H7 (cell line): Measurements from ENCODE around the gene MCMBP. TPM values are rescaled to one million over a fixed set of nuclear protein-coding genes. Genes with fewer than 3 reads are reported as not detected.
"Not testable (repeated sequence)": the region's sequence is repeated elsewhere in the genome, so short reads cannot be mapped to it uniquely, and the experiment has no call there.

Source experiments
- DNase-seq: peaks from one replicate; pipeline ENCODE4 v3.0.0; 2012
- H3K27me3 ChIP-seq: 2 replicates; pipeline ENCODE4 v1.6.0; 2011; ENCODE audit warnings: mild to moderate bottlenecking, low read length; ENCODE audit not compliant: control insufficient read depth, insufficient read depth
- H3K36me3 ChIP-seq: replicated peaks from 2 replicates; pipeline ENCODE4 v1.5.1; 2011; ENCODE audit warnings: low read length; ENCODE audit not compliant: control insufficient read depth, insufficient read depth
- H3K4me3 ChIP-seq: 2 replicates; pipeline ENCODE4 v1.5.1; 2011; ENCODE audit warnings: low read depth, mild to moderate bottlenecking, control low read depth, low read length, moderate library complexity; ENCODE audit not compliant: insufficient read depth
- total RNA-seq: library from RNA; depleted of rRNA; stranded (reverse); fragments of >200 nt; shearing (Covaris generic); gene quantifications from 2 replicates; pipeline ENCODE4 v1.2.3, GENCODE V29; 2014

MCMBP gene
- total RNA-seq, 1 experiment from 2014 or later: 82.8 TPM

GRCh38 chr10:119892188-119893065 is 19.8 kb upstream of the MCMBP start, which contains the start of gene SEC23IP:
Gene SEC23IP, plus strand, starts transcription at chr10:119892730. Its CDS starts 53 bp downstream, at chr10:119892783.
- Histone ChIP-seq H3K27me3 (no peaks in the 10 kb centered on the region), H3K4me3 (peak within 1 kb of the TSS; percentile 82), H3K36me3 (peaks cover 3% of the 10 kb centered on the region; the same call in 1 of the 2 replicates)
- peak; percentile 92 for DNase-seq

- not testable (repeated sequence) for DNase-seq, H3K27me3 ChIP-seq, H3K36me3 ChIP-seq
- peak overlapping the region; percentile 82 for H3K4me3 ChIP-seq
Observed at GRCh38 chr10:119891849-119892187, 19.2 kb upstream of the MCMBP start.

GRCh38 chr10:119890307-119890706 is 17.7 kb upstream of the MCMBP start:
- not testable (repeated sequence) for DNase-seq, H3K36me3 ChIP-seq, H3K4me3 ChIP-seq, H3K27me3 ChIP-seq

DNA sequence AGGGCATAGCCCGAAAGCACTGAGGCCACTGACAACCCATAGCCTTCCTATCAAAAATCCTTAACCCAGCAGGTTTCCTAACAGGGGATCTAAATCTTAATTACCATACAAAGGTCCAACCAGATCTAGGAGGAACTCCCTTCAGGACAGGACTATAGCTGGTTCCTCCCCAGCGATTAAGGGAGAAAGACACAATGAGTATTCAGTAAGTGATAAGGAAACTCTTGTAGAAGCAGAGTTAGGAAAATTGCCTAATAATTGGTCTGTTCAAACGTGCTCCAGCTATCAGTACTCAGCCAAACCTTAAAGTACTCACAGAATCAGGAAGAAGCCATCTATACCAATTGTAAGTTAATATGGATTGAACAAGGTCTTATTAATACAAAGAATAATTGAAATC is 16.6 kb upstream of the MCMBP start:
- not testable (repeated sequence) for H3K27me3 ChIP-seq, DNase-seq, H3K4me3 ChIP-seq, H3K36me3 ChIP-seq

- DNase-seq, H3K36me3 ChIP-seq, H3K4me3 ChIP-seq, H3K27me3 ChIP-seq: not testable (repeated sequence)
Observed at GRCh38 chr10:119888715-119889114, 16.1 kb upstream of the MCMBP start.

DNA sequence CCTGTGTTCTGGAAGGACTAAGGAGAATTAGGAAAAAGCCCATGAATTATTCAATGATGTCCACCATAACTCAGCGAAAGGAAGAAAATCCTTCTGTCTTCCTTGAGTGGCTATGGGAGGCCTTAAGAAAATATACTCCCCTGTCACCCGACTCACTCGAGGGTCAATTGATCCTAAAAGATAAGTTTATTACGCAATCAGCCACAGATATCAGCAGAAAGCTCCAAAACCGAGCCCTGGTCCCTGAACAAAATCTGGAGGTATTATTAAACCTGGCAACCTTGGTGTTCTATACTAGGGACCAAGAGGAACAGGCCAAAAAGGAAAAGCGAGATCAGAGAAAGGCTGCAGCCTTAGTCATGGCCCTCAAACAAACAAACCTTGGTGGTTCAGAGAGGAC is 13.4 kb upstream of the MCMBP start:
- not testable (repeated sequence) for H3K36me3 ChIP-seq, DNase-seq, H3K4me3 ChIP-seq, H3K27me3 ChIP-seq

DNA sequence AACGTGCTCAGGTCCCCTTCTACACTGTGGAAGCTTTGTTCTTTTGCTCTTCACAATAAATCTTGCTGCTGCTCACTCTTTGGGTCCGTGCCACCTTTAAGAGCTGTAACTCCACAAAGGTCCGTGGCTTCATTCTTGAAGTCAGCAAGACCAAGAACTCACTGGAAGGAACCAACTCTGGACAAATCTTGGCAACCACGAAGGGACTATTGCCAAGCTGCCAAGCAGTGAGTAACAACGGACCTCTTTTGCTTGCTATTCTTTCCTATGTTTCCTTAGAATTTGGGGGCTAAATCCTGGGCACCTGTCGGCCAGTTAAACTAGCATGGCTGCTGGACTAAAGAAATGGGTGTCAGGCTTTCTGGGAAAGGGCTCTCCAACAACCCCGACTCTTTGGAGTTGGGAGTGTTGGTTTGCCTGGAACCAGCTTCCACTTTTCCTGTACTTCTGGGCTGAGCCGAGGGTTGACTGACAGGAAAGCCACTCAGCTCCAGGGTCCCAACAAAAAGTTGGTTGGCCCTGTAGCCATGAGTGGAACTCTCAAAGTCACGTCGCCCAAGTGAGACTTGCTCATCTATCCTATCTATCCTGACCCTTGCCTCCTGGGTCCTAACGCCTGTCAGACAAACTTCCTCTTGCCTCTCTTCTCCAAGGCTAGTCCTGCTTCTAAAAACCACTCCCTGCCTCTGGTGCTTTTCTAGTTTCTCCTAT is 11.4 kb upstream of the MCMBP start:
- not testable (repeated sequence) for DNase-seq, H3K27me3 ChIP-seq, H3K4me3 ChIP-seq, H3K36me3 ChIP-seq

DNA sequence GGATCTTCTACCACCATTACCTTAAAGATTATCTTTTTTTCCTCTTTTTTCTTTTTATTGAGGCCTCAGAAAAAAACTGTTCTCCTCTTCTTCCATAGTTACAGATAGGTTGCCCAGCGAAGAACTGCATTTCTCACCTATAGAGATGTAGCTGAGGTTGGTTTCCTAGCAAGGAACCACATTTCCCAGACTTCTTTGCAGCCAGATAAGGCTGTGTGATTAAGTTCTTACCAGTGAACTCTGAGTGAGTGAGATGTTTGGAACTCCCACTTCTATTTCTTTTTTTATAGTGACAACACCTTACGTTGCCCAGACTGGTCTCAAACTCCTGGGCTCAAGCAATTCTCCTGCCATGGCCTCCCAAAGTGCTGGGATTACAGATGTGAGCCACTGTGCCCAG is 5.9 kb upstream of the MCMBP start:
- no peak for DNase-seq
- H3K36me3 ChIP-seq: no peaks in the 10 kb centered on the region
- no peak overlapping the region for H3K4me3 ChIP-seq
- H3K27me3 ChIP-seq: no peaks in the 10 kb centered on the region

- Histone ChIP-seq H3K27me3 (no peaks in the 10 kb centered on the region), H3K4me3 (peak overlapping the region; percentile 77), H3K36me3 (no peaks in the 10 kb centered on the region)
- DNase-seq: peak; percentile 90
Observed at GRCh38 chr10:119872860-119873681, 428 bp upstream of the MCMBP start.

DNA sequence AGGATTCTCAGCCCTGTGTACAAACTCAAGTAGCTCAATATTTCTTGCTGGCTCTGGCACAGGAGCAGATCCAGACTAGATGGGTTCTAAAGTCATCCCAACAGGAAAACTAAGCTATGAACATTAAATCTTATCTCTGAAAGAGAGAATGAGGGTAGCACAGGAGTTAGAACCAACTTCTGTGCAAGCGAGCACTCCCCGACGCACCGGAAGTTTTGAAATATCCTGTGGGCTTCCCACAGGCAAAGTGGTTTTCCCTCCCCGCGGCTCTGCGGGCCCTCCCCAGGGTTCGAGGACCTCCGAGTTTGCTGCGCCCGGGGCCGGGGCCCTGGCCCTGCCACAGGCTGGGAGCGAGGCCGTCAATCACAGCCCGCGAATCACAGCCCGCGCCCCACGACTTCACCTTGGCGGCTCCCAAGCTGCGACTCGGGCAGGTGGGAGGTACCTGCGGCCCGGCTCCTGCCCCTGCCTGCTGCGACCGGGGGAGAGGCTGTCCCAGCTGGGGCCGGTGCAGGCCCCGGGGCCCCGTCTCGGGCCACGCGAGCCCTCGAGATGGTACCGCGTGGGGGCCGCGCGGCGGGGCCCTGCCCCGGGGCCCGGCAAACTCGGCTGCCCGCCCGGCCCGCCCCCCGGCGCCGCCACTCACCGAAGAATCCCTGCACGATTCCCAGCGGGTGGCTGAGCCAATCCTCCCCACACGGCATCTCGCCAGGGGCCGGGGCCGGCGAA is 598 bp downstream of the MCMBP start:
- Histone ChIP-seq H3K4me3 (peak overlapping the region; percentile 77), H3K36me3 (no peaks in the 10 kb centered on the region), H3K27me3 (no peaks in the 10 kb centered on the region)
- DNase-seq: peak; percentile 85

DNA sequence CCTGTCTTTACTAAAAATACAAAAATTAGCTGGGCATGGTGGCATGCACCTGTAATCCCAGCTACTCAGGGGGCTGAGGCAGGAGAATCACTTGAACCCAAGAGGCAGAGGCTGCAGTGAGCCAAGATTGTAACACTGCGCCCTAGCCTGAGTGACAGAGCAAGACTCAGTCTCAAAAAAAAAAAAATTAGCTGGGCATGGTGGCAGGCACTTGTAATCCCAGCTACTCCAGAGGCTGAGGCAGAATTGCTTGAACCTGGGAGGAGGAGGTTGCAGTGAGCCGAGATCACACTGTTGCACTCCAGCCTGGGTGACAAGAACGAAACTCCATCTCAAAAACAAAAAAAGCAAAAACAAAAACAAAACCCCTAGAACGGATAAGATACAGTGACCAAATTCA is 3.2 kb downstream of the MCMBP start:
- H3K4me3 ChIP-seq, H3K36me3 ChIP-seq, H3K27me3 ChIP-seq, DNase-seq: not testable (repeated sequence)

DNA sequence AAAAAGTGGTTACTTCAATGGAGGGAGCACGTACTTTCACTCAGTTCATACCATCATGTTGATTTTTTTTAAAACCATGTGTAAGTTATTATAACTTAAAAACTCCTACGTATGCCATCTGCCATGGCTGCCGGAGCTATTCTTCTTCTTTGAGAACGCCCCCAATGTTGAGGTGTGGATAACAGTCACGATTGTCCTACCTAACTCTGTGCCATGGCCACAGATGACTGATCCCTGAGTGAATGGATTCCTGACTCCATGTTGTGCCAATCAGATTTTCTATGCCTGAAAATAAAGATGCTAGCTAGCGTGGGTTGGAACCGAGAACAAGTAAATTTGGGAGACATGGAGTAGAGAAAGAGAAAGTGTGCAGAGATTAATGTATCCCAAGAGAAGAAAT is 5.3 kb downstream of the MCMBP start:
- no peak for DNase-seq
- H3K36me3 ChIP-seq: no peaks in the 10 kb centered on the region; the same call in 1 of the 2 replicates

DNA sequence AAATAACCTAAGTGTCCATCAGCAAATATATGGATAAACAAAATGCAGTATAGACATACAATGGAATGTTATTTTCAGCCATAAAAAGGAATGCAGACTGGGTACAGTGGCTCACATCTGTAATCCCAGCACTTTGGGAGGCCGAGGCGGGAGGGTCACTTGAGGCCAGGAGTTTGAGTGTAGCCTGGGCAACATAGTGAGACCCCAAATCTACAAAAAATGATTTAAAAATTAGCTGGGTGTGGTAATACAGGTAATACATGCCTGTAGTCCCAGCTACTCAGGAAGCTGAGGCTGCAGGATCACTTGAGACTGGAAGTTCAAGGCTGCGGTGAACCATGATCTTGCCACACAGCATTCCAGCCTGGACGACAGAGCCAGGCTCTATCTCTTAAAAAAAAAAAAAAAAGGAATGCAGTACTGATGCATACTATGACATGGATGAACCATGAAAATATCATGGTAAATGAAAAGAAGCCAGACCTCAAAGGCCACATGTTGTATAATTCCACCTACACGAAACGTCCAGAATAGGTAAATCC is 6.9 kb downstream of the MCMBP start:
- no peaks in the 10 kb centered on the region; the same call in 1 of the 2 replicates for H3K36me3 ChIP-seq
- no peak overlapping the region for H3K4me3 ChIP-seq
- no peaks in the 10 kb centered on the region for H3K27me3 ChIP-seq
- DNase-seq: no peak

More for the DNA sequence above, 5.3 kb downstream of the MCMBP start:
- Histone ChIP-seq H3K27me3 (no peaks in the 10 kb centered on the region), H3K4me3 (no peak overlapping the region)
